Vagina (tissue), 2 donors: ENCODE data around the gene RAB7B.

Source experiments
- POLR2A ChIP-seq, 2 donors: fragments of 450-650 bp; IDR thresholded peaks; one replicate each; pipeline ENCODE4 v1.6.1; 2017; ENCODE audit warnings: antibody characterized with exemption in 2 of 2, mild to moderate bottlenecking in 2 of 2, moderate library complexity in 2 of 2
- POLR2AphosphoS5 ChIP-seq, 2 donors: sonication (generic); formaldehyde crosslinking; IDR thresholded peaks; one replicate each; pipeline ENCODE4 v1.9.0; 2017; ENCODE audit warnings: antibody characterized with exemption in 2 of 2, mild to moderate bottlenecking in 2 of 2, low read depth in 1 of 2; ENCODE audit not compliant: insufficient read depth in 1 of 2
- TF ChIP-seq, protein P1 (sequence below), 3 experiments: fragments of 450-650 bp in 2 of 3; fragments of 200-600 bp in 1 of 3; sonication (generic) in 1 of 3; IDR thresholded peaks; one replicate each; pipeline ENCODE4 v1.5.1; 2017 to 2019; ENCODE audit warnings: antibody characterized with exemption in 3 of 3, mild to moderate bottlenecking in 2 of 3, moderate library complexity in 2 of 3

DNA sequence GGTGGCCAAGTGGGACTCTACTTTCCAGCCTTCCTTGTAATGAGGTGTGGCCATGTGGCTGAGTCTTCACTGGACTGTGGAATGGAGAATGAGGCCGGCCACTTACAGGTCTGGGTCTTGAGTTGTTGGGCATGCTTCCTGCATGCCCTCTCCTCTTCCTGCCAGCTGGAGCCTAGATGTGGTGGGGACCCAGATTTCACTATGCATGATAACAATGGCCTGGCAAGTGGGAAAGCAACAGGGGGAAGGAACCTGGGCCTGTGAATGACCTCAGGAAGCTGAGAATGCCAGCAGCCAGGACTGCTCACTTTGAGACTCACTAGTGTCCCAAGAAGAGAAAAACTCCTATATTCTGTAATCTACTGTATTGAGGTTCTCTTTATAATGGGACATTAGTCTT lies 51.4 kb downstream of the RAB7B start:
- TF ChIP-seq POLR2AphosphoS5 (IDR thresholded peaks at IDR 0.05; ENCODE audit: insufficient read depth in 1 of 2, low read depth in 1 of 2) (no peak), POLR2A (IDR thresholded peaks at IDR 0.05) (no peak)
- TF ChIP-seq, protein P1, sequence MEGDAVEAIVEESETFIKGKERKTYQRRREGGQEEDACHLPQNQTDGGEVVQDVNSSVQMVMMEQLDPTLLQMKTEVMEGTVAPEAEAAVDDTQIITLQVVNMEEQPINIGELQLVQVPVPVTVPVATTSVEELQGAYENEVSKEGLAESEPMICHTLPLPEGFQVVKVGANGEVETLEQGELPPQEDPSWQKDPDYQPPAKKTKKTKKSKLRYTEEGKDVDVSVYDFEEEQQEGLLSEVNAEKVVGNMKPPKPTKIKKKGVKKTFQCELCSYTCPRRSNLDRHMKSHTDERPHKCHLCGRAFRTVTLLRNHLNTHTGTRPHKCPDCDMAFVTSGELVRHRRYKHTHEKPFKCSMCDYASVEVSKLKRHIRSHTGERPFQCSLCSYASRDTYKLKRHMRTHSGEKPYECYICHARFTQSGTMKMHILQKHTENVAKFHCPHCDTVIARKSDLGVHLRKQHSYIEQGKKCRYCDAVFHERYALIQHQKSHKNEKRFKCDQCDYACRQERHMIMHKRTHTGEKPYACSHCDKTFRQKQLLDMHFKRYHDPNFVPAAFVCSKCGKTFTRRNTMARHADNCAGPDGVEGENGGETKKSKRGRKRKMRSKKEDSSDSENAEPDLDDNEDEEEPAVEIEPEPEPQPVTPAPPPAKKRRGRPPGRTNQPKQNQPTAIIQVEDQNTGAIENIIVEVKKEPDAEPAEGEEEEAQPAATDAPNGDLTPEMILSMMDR (IDR thresholded peaks at IDR 0.05) = no peak
